RPMI8226 (cell line): ENCODE data around the gene MAGI1.
"Not testable (repeated sequence)": the region's sequence is repeated elsewhere in the genome, so short reads cannot be mapped to it uniquely, and the experiment has no call there.

ENCODE experiments used
- DNase-seq: peaks from one replicate; pipeline ENCODE4 v3.0.0-alpha.2; 2015

Gene MAGI1

DNA sequence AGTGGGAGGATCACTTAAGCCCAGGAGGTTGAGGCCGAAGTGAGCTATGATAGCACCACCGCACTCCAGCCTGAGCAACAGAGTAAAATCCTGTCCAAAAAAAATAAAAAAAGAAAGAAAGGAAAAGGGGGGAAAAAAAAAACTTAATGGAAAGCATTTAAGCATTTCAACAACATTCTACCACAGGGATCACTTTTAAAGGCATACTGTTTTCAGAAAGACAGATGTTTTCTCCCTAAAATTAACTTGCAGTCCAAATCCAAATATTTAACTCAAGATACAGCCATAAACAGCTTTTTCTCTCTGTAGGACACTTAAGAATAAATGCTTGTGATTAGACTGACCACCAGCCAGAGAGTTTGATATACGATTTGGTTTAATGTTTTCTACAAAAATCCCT is 141.0 kb downstream of the MAGI1 start:
- no peak for DNase-seq

DNA sequence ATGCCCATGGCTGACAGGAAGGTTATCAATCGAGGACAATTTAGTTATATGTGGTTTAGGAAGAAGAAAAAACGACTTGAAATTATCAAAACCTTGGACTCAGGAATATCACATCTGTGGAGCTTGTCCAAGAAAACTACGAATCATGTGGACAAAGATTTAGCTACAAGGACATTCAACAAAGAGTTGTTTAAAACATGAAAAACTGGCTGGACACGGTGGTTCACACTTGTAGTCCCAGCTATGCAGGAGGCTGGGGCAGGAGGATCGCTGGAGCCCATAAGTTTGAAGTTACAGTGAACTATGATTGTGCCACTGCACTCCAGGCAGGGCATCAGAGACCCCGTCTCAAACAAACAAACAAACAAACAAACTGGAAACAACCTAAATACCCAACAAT is 142.4 kb downstream of the MAGI1 start:
- no peak for DNase-seq

DNA sequence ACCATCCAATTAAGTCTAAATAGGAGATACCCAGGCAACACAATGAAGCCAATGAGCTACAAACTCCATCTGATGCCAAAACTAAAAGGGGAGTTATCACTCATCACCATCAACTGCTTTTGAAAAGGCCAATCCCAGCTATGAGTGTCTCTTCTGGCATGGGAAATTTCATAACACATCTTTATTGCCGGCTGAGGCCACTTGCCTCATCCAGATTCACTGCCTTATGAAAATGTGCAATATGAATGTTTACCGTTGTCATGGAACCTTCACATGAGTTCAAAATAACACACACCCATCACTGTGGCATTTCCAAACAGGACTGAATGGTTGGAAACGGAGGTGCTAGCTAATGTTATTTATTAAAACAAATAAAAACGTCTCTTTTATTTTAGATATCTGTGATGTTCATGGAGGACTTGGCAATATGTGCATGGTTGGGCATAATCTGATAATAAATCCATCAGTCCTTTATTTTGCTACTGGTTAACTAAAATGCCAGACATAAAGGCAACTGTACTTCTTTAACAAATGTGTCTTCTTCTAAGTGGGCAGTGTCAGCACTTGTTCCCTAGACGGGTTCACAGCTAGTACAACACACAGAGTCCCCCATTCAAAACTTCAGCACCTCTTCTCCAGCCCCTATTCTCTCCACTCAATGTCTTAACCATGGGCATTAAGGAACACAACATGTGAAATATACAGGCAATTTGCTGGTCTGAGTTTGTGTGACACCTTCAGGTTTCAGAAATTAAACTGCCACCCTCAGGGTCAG is 143.9 kb downstream of the MAGI1 start:
- DNase-seq: no peak

DNA sequence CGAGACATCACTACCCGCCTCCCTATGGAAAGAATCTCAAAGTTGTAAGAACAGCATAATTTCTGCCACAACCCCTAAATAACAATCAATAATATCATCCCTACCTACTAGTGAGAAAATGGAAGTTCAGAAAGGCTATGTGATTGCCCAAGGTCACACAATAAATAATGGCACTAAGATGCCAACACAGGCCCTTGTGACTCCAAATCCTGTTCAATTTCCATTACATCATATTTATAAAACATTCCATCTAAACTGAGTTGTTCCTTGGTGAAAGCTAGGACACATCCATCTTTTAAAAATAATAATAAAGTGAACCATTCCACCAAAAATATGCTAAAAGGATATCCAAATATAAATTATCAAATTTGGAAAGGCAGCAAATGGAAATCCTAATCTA is 144.6 kb downstream of the MAGI1 start:
- DNase-seq: no peak

DNA sequence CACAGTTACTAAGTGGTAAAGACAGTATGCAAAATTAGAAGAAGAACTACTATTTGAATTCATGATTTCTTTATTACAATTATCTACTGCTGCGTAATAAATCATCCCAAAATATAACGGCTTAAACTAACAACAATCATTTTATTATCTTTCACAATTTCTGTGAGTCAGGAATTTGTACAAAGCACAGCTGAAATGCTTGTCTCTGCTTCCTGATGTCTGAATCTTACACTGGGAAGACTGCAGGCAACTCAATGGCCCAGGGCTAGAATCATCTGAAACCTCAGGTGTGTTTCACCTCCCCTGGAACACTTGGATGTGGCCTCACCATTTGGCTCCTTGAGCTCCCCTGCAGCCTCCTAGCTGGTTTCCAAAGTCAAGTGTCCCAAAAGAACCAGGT is 145.1 kb downstream of the MAGI1 start:
- no peak for DNase-seq

DNA sequence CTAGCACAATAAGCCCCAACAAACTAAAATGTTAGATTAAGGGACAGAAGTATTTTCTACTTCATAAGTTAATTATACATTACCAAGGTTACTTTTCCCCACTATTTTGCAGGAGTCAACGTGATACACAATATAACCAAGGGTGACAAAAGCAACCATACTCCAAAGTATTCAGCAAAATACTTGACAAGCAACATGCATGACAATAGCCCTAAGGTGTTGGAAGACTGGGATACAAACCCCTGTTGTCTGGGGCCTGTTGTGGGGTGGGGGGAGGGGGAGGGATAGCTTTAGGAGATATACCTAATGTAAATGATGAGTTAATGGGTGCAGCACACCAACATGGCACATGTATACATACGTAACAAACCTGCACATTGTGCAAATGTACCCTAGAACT is 147.2 kb downstream of the MAGI1 start:
- not testable (repeated sequence) for DNase-seq

DNA sequence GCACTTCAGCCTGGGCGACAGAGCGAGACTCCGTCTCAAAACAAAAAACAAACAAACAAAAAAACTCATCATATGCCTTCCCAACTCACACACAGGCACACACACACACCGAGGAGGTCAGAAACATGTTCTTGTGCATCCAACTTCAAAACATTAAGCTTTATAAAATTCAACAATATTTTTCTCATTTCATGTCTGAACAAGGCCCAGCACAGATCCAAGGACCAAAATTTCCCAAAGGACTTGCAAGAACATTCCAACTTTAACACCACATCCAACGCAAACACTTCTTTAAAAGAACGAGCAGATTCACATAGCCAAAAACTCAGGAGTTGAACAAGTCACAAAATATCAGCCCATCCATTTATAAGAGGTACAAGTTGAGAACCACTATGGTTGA is 148.4 kb downstream of the MAGI1 start:
- DNase-seq: no peak

DNA sequence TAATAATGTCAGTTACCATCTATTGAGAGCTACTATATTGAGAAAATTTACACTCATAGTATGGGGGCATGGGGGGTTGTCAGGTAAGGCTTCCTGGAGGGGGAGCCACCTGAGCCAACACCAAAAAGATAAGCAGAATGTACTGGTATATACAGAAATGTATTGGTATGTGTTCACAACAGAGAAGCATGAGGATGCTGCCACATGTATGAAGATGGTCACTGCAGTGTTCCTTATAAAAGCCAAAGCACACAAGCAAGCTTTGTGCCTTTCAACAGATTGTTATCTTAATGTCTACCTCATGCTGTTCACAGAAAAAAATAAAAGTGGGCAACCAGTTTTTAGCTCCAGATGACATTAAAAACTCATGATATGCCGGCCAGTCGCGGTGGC is 149.0 kb downstream of the MAGI1 start:
- DNase-seq: no peak

DNA sequence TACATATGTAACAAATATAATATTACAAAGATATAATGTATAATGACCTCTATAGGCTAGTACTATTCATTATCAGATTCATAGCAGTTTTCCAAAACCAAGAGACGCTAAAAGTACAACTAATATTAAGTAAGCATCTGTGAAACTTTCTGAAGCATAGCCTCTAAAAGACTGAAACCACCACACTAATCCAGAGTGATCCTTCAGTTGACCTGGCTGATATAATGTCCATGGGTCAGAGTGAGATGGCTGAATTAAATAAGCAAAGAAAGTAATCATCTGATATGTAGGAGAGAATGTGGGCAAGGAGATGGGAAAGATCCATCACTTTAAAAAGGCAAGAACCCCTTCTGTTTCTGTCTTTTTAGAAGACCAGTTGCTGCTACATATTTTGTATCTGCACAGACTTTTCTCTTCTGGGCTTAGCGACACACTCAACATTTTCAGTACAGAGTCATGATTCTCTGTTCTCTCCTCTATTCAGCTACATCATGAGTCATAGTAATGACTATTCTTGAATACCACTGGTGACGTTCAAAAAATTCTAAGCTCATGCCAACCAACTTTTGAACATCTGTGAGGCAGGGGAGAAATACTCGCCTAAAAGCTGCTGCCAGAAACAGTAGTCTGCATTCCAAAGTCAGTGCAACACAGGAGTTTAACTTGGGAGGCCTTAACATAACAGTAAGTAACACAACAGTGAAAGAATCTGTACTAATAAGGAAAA is 149.6 kb downstream of the MAGI1 start:
- DNase-seq: no peak

DNA sequence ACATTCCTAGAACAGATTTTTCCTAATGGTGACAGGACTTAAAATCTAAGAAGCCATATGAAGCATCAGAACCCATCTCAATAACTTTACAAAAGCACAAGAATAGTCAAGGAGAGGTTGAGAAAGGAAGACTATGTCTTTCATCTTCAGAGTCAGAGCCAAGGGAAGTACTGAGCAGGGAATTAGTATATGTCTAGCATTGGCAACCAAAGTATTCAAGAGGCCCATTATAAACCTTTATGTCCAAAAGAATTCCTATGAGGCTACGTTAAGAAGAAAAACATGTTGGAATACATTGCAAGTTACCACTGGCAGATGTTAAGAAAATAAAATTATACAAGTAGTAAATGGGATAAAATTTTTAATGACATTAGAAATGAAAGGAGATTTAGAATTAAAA is 150.5 kb downstream of the MAGI1 start:
- no peak for DNase-seq

DNA sequence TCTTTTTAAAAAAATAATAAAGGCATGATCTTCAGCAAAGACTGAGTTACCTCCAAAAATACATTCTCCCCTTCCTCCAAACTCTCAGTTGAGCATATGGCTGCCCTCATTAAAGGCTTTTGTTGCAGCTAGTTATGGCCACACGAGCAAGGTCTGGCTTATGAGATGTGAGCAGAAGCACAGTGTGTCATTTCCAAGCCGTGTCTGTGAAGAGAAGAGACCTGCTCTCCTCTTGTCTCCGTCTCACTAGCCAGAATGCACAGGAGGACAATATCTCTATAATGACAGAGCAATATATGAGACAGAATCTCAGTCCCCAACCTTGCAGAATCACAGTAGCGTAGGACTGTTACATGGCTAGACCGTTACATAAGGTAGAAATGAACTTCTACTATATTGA is 152.3 kb downstream of the MAGI1 start:
- DNase-seq: no peak

DNA sequence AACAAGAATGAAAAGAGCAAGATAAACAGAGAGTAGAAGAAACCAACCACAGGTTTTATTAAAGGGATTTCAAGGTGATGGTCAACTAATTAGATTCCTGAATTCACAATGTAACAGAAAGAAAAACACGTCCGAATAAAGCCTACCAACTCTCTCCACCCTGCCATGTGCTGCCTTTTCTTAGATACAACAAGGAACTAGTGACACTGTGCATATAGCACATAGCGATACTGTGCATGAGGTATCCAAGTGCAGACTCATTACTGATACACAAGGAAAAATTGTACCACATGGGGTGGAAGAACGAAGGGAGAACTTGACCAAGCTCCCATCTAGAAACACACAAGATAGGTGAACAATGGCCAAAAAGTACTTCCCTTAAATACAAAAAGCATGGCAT is 154.6 kb downstream of the MAGI1 start:
- DNase-seq: no peak

DNA sequence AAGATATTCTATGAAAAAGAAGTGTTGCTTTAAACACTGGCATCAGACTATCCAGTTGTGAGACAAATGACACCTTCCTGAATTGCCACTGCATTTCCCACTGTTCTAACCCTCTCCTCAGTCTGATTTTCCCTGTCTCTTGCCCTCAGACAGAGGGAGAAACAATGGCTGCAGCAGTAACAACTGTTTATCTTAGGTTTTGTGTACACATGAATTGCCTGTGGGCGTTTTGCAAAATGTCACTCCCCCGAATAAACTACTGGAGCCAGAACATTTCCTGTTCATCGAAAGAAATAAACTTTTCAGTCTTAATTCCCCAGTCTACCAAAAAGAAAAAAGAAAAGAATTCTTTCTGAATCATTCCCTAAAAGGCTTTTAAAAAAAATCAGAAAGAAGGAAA is 155.1 kb downstream of the MAGI1 start:
- DNase-seq: no peak

DNA sequence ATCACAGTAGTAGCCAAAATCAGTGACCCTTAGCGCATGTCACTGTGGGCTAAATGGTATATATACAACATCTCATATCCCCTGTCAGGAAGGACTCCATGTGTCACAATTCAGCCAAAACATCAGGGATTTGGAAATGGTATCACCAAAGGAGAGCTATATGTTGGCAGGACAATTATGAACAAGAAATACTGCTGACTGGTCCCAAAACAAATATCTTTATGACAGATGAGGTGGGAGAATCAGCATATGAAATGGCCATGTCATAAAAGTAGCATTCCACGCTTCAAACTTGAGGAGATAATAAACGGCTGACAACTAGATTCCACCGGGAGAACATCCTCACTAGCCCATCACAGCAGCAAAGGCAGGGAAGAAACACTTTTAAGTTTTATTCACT is 158.4 kb downstream of the MAGI1 start:
- DNase-seq: no peak

DNA sequence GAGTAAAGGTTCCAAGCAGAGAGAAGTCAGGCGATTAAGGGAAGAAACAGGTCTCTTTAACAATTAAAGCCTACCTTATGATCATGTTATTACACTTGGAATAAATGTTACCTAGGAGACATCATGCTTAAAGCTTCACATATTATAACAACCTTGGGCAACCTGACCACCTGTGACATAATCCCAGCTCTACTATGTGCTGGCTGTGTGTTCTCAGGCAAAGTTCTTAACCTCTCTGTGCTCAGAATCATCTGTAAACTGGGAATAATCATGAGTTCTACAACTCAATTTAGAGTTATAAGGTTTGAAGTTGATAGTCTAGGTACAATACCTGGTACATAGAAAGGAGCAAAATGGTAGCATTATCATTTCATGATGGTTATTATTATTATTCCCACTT is 159.3 kb downstream of the MAGI1 start:
- no peak for DNase-seq

DNA sequence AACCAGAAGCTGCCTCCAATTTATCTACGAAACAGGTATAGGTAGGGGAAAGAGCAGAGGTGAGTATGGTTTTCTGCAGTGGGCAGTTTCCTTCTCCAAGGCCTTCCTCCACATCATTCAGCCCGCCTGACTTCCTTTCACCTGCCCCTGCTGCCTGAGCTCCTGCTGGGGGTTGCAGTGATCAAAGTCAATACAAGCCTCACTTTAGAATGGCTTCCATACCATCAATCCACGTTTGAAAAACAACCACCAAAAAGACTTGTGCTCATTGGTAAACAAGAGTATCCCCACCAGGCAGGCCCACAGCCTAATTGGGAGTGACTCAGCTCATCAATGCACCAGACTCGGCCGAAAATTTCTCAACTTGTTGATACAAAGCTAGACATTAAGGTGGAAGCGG is 159.9 kb downstream of the MAGI1 start:
- DNase-seq: no peak

DNA sequence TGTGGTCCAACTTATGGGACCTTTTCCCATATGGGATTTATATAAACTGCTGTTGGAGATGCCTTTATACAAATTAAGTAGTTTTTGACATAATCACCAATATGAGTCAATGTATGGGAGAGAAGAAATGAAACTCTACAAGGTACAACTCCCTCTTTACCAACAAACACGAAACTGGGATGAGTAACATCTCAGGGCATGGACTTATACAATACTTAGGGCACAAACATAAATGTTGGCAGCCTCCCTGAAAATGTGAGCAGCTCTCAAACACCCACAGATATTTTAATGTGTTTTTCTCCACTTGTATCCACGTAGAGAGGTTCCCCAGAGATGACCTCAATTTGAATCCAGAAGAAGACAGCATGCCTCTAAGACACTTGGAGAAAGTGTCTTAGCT is 161.6 kb downstream of the MAGI1 start:
- no peak for DNase-seq

DNA sequence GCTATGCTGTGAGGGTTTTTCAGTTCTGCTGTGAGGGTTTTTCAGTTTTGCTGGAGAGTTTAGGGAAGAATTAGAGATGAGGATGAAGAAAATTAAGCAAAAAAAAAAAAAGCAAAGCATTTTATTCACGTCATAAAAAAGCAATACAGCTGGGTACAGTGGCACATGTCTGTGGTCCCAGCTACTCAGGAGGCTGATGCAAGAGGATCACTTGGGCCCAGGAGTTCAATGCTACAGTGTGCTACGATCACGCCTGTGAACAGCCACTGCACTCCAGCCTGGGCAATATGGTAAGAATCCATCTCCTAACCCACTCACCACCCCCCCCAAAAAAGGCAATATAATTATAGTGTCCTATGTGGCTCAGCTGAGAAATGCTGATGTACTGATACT is 162.7 kb downstream of the MAGI1 start:
- no peak for DNase-seq

DNA sequence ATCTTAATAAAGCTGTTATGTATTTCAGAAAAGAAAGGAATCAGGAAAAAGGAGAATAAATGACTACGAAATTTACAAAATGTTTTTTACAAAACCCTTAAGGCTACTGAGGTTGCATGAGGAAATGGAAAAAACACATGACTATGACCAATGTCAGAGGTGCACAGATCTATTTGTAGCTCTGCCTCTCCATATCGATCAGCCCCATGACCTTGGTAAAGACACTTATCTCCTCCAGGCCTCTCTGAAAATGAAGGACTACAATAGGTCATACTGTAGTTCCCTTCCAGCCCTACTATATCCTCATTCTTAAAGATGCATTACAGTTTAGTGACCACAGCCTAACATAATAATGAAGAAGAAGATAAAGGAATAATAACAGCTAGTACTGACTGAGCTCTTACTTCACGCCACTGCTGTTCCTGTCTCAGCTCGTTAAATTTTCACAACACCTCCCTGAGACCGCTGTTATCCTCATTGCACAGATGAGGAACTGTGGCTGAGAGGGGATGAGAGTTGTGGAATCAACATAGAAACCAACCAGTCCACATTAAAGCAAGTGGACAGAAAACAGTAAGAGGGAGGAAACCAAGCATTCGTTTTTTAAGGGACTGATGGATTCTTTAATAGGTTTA is 163.2 kb downstream of the MAGI1 start:
- DNase-seq: no peak

DNA sequence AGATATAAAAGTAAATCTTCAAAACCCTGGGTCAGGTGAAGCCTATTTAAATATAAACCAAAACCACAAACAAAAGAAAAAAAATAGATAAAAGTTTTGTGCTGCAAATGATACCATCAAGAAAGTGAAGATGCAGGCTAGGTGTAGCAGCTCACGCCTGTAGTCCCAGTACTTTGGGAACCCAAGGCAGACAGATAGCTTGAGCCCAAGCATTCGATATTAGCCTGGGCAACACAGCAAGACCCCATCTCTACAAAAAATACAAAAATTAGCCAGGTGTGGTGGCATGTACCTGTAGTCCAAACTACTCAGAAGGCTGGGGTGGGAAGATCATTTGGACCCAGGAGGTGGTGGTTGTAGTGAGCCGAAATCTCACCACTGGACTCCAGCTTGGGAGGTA is 164.8 kb downstream of the MAGI1 start:
- no peak for DNase-seq

DNA sequence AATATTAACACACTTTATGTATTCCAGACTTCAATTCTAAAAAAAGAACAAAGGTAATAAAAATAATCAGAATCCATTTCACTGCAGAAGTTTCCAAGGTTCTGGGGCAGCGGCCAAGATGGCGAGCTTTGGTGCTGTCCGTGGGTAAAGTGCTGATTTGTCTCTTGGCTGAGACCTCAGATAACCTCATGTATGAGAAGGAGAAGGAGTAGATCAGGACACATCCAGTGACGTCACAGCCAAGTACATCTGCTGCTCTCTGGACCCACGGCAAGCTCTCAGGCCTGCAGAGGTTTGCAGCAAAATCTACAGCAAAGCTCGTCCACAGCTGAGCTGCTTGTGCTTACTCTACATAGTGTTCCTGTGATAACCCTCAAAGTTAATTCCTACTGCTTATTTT is 165.7 kb downstream of the MAGI1 start:
- DNase-seq: peak; percentile 10

DNA sequence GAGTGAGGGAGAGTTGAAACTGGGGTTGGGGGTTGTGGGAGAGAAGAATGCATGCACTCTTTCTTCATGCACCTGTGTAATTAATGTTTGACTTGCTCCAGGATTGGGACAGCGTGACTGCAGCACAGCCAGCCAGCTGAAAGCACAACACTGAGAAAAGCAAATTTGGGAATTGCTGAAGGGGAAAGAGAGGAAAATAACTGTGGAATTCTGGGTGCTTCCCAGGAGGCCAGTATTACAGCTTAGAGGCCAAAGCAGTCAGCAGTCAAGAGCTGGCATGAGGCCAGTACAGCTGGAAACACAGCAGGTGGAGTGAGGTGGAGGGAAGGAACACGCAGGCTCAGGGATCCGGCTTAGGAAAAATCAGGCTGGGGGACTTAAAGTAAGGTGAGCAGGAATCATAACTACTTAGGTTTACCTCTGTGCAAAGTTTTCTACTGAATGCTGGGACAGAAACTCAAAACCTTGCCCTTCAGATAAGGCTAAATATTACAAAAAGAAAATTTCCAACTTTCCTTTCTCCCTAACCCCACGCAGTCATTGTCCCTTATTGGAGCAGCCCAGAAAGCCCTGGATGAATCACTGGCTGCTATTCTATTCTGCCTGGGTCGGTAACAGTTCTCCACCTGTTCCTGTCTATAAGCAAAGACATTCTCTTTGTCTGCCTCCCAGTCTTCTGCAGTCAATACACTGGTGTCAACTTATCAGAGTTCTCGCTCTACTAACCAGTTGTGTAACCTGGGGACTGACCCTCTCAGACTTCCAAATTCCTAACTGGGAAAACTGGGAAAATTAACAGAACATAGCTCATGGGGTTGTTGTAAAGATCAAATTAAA is 167.2 kb downstream of the MAGI1 start:
- no peak for DNase-seq

DNA sequence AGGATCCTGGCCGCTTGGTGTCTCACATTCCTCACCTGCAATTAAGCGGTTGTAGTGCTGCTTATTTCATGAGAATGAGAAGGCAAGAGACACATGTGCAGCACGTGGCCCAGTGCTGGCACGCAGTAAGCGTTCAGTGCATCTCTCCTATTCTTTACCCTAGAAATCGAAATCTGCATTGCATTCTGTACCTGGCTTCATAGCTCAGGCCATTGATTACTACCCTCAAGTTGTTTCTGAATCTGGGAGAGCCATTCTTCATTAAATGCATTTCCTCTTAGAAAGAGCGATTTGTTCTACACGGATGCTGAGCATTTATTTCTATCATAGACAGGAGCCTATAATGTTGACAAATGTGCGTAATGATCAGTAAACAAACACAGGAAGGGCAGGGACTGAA is 168.9 kb downstream of the MAGI1 start:
- no peak for DNase-seq
